ENCODE results near the gene FBXO48.
"Not testable (repeated sequence)": the region's sequence is repeated elsewhere in the genome, so short reads cannot be mapped to it uniquely, and the experiment has no call there.

Gene FBXO48

DNA sequence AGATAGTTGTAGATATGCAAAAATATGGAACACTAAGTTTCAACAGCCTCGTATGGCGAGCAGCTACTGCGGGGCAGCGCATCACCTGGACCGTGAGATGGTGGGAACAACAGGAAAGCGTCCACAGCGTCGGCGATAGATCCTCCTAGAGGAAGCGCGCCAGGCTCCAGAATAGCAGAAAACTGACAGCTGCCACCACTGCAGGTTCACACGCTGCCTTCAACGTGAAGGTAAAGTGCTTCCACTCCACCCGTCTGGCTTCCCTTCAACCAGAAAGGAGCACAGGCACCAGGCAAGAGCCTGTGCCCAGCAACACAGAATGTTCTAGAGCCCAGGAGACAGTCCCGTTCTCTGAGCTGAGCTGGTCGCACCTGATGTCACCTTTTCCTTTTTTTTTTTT lies 20.0 kb downstream of the FBXO48 start:
- no peak for TF ChIP-seq EZH2phosphoT487 (IDR thresholded peaks at IDR 0.05; ENCODE audit: borderline replicate concordance)
- TF ChIP-seq, protein P1, sequence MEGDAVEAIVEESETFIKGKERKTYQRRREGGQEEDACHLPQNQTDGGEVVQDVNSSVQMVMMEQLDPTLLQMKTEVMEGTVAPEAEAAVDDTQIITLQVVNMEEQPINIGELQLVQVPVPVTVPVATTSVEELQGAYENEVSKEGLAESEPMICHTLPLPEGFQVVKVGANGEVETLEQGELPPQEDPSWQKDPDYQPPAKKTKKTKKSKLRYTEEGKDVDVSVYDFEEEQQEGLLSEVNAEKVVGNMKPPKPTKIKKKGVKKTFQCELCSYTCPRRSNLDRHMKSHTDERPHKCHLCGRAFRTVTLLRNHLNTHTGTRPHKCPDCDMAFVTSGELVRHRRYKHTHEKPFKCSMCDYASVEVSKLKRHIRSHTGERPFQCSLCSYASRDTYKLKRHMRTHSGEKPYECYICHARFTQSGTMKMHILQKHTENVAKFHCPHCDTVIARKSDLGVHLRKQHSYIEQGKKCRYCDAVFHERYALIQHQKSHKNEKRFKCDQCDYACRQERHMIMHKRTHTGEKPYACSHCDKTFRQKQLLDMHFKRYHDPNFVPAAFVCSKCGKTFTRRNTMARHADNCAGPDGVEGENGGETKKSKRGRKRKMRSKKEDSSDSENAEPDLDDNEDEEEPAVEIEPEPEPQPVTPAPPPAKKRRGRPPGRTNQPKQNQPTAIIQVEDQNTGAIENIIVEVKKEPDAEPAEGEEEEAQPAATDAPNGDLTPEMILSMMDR (conservative IDR thresholded peaks at IDR 0.05; ENCODE audit: low read length): no peak
- Histone ChIP-seq H3K27me3 (ENCODE audit: insufficient read depth, low read length, poor library complexity, severe bottlenecking) (no peaks in the 10 kb centered on the region), H3K4me2 (ENCODE audit: low read depth, low read length, poor library complexity, severe bottlenecking) (no peak overlapping the region), H3K9me2 (replicated peaks; ENCODE audit: low read depth, low read length) (no peaks in the 10 kb centered on the region), H3K36me3 (ENCODE audit: insufficient read depth, low read length) (no peaks in the 10 kb centered on the region), H3F3A (ENCODE audit: low read depth) (peaks cover 1% of the 10 kb centered on the region; the same call in 1 of the 2 replicates), H3K9me3 (ENCODE audit: insufficient read depth, low read depth, low read length) (no peaks in the 10 kb centered on the region), H3K4me1 (ENCODE audit: insufficient read depth, low read length, poor library complexity, severe bottlenecking) (peaks cover 1% of the 10 kb centered on the region), H3K9ac (ENCODE audit: low read depth, low read length, poor library complexity, severe bottlenecking) (no peak overlapping the region), H3K4me3 (ENCODE audit: low read length, poor library complexity, severe bottlenecking) (no peak overlapping the region), H2AFZ (ENCODE audit: low read length) (no peak overlapping the region), H3K79me2 (ENCODE audit: insufficient read depth, low read length) (no peaks in the 10 kb centered on the region), H4K20me1 (ENCODE audit: insufficient read depth, low read length, poor library complexity, severe bottlenecking) (no peaks in the 10 kb centered on the region)

DNA sequence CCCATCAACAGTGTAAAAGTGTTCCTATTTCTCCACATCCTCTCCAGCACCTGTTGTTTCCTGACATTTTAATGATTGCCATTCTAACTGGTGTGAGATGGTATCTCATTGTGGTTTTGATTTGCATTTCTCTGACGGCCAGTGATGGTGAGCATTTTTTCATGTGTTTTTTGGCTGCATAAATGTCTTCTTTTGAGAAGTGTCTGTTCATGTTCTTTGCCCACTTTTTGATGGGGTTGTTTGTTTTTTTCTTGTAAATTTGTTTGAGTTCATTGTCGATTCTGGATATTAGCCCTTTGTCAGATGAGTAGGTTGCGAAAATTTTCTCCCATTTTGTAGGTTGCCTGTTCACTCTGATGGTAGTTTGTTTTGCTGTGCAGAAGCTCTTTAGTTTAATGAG lies 20.7 kb downstream of the FBXO48 start:
- not testable (repeated sequence) for H3K9me2 ChIP-seq (replicated peaks; ENCODE audit: low read depth, low read length); H3K9ac ChIP-seq (ENCODE audit: low read depth, low read length, poor library complexity, severe bottlenecking); H4K20me1 ChIP-seq (ENCODE audit: insufficient read depth, low read length, poor library complexity, severe bottlenecking); H3K4me1 ChIP-seq (ENCODE audit: insufficient read depth, low read length, poor library complexity, severe bottlenecking); H3F3A ChIP-seq (ENCODE audit: low read depth); H3K4me3 ChIP-seq (ENCODE audit: low read length, poor library complexity, severe bottlenecking); H3K4me2 ChIP-seq (ENCODE audit: low read depth, low read length, poor library complexity, severe bottlenecking); H2AFZ ChIP-seq (ENCODE audit: low read length); H3K9me3 ChIP-seq (ENCODE audit: insufficient read depth, low read depth, low read length); H3K79me2 ChIP-seq (ENCODE audit: insufficient read depth, low read length); H3K36me3 ChIP-seq (ENCODE audit: insufficient read depth, low read length); H3K27me3 ChIP-seq (ENCODE audit: insufficient read depth, low read length, poor library complexity, severe bottlenecking)

DNA sequence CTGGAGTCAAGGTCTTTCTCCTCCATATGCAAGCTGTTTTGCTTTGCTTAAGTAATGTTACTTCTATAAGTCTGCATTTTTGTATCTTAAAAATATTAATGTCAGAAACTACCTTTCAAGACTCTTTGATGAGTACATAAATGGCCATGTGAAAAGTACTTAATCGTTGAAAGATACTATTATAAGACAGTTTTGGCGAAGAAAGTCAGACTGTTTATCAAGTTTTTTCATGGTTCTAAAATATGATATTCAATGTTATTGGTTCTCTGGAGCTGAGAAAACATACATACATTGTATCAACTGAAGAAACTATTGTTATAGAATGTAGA lies 25.1 kb downstream of the FBXO48 start:
- no peaks in the 10 kb centered on the region for H3K36me3 ChIP-seq (ENCODE audit: insufficient read depth, low read length)
- no peaks in the 10 kb centered on the region for H4K20me1 ChIP-seq (ENCODE audit: insufficient read depth, low read length, poor library complexity, severe bottlenecking)
- H3K4me1 ChIP-seq (ENCODE audit: insufficient read depth, low read length, poor library complexity, severe bottlenecking): peaks cover 5% of the 10 kb centered on the region
- no peak overlapping the region for H3K9ac ChIP-seq (ENCODE audit: low read depth, low read length, poor library complexity, severe bottlenecking)
- H3K9me3 ChIP-seq (ENCODE audit: insufficient read depth, low read depth, low read length): no peaks in the 10 kb centered on the region
- no peak for TF ChIP-seq EZH2phosphoT487 (IDR thresholded peaks at IDR 0.05; ENCODE audit: borderline replicate concordance)
- TF ChIP-seq, protein P1 (conservative IDR thresholded peaks at IDR 0.05; ENCODE audit: low read length): peak; percentile 6; the same call in 1 of the 2 replicates
- no peaks in the 10 kb centered on the region for H3K9me2 ChIP-seq (replicated peaks; ENCODE audit: low read depth, low read length)
- no peak overlapping the region for H3K4me3 ChIP-seq (ENCODE audit: low read length, poor library complexity, severe bottlenecking)
- peak overlapping the region; percentile 70 for H2AFZ ChIP-seq (ENCODE audit: low read length)
- no peaks in the 10 kb centered on the region for H3K27me3 ChIP-seq (ENCODE audit: insufficient read depth, low read length, poor library complexity, severe bottlenecking)
- H3F3A ChIP-seq (ENCODE audit: low read depth): no peaks in the 10 kb centered on the region
- no peaks in the 10 kb centered on the region for H3K79me2 ChIP-seq (ENCODE audit: insufficient read depth, low read length)
- H3K4me2 ChIP-seq (ENCODE audit: low read depth, low read length, poor library complexity, severe bottlenecking): peak overlapping the region; percentile 34

DNA sequence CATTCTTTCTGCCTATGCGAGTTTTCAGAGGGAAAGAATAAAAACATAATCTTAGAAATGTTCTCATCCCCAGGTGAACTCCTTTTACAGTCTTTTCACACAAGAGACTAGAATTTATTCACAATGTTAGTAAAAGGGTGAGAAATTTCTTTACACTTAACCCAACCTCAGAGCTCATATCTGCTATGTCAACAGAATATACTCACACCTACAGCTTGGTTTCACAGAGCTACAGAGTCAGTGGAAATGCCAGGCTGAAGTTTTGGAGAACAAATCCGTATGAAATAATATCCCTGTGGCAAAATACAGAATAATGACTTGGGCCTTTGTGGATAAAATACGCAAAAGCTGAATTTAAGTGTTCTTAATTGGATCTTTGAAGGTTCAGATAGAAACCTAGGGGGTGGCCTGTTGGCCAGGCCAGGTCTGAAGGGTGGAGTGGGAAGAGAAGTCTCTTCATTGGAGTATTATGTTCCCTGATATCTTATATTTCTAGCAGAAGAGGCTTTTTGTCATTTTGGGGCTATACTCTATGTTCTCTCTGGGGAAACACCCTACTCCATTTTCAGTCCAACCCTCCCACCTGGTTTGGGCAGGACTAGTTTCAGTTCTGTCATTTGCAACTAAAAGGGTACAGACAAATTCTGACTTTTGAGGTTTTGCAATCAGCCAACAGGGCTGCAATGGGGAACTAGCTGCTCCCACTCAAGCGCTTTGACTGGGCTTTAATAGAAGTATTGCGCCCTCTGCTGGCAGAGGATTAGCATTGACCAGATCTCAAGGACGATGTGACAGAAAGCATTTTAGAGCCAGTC lies 25.7 kb downstream of the FBXO48 start:
- H3K9ac ChIP-seq (ENCODE audit: low read depth, low read length, poor library complexity, severe bottlenecking): no peak overlapping the region
- no peak overlapping the region for H3K4me3 ChIP-seq (ENCODE audit: low read length, poor library complexity, severe bottlenecking)
- no peaks in the 10 kb centered on the region for H3F3A ChIP-seq (ENCODE audit: low read depth)
- H4K20me1 ChIP-seq (ENCODE audit: insufficient read depth, low read length, poor library complexity, severe bottlenecking): no peaks in the 10 kb centered on the region
- peak overlapping the region; percentile 34 for H3K4me2 ChIP-seq (ENCODE audit: low read depth, low read length, poor library complexity, severe bottlenecking)
- TF ChIP-seq, protein P1 (conservative IDR thresholded peaks at IDR 0.05; ENCODE audit: low read length): peak; percentile 98
- TF ChIP-seq EZH2phosphoT487 (IDR thresholded peaks at IDR 0.05; ENCODE audit: borderline replicate concordance): no peak
- peaks cover 5% of the 10 kb centered on the region for H3K4me1 ChIP-seq (ENCODE audit: insufficient read depth, low read length, poor library complexity, severe bottlenecking)
- H3K9me3 ChIP-seq (ENCODE audit: insufficient read depth, low read depth, low read length): no peaks in the 10 kb centered on the region
- no peaks in the 10 kb centered on the region for H3K9me2 ChIP-seq (replicated peaks; ENCODE audit: low read depth, low read length)
- no peaks in the 10 kb centered on the region for H3K27me3 ChIP-seq (ENCODE audit: insufficient read depth, low read length, poor library complexity, severe bottlenecking)
- peak overlapping the region; percentile 80 for H2AFZ ChIP-seq (ENCODE audit: low read length)
- H3K79me2 ChIP-seq (ENCODE audit: insufficient read depth, low read length): no peaks in the 10 kb centered on the region
- no peaks in the 10 kb centered on the region for H3K36me3 ChIP-seq (ENCODE audit: insufficient read depth, low read length)
